NCI-H748 (cell line): Measurements from ENCODE around the gene B4GALT1.
"Not testable (repeated sequence)": the region's sequence is repeated elsewhere in the genome, so short reads cannot be mapped to it uniquely, and the experiment has no call there.

Source experiments
- DNase-seq: peaks from one replicate; lab custom pipeline; 2025; ENCODE audit not compliant: unreplicated experiment; lab: John Stamatoyannopoulos, UW

Gene B4GALT1

DNA sequence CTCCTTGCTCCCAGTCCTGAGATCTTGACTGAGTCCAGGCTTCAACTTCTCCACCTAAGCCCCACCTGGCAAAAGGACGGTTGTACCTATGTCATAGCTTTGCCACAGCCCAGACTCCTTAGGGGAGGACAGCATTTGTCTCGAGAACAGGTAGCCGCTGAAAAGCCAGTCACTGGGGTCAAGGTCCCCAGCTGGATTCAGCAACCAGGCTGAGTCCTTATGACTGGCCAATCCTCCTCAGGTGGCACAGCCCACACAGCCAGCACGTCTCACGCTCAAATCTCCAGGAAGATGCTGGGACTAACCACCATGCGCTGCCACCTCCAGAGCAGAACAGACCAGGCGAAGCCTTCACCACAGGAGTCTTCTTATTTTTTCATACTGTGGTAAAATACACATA lies 62.7 kb downstream of the B4GALT1 start:
- no peak for DNase-seq

GRCh38 chr9:33103501-33104281 lies 63.4 kb downstream of the B4GALT1 start:
- DNase-seq = peak; percentile 18

DNA sequence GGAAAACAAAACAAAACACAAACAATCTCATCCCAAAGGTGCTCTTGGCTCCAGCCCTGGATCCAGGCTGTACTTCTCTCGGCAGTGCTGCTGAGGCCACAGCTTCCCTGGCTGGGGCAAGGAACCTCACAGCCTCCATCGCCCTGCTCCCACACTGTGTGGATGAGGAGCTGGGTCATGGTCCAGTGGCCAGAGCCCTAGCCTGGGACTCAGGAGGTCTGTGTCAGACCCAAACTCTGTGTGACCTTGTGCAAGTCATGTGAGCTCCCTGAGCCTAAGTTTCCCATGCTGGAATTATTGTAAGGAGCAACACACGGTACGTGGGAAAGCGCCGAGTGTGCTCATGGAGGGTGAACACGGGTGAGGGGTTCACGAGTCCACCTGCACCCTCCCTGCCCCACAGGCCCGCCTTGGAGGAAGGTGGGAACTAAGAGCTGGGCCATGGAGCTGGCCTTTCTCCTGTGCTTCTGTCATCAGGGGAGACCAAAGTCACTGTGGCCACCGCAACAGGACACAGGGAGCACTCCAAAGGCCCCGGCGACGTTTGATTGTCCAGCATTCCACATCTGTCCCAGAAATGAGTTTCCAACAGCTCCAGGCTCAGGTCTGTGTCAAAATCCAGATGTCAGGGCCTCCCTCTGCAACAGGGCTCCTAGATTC lies 64.5 kb downstream of the B4GALT1 start:
- no peak for DNase-seq

GRCh38 chr9:33101104-33101951 lies 65.8 kb downstream of the B4GALT1 start:
- DNase-seq = no peak

- DNase-seq = no peak
Measured at GRCh38 chr9:33099754-33100153, 67.4 kb downstream of the B4GALT1 start.

GRCh38 chr9:33097192-33097591 lies 69.9 kb downstream of the B4GALT1 start:
- DNase-seq = no peak

- no peak for DNase-seq
Measured at GRCh38 chr9:33092634-33093033, 74.5 kb downstream of the B4GALT1 start.

GRCh38 chr9:33085672-33086071 lies 81.5 kb downstream of the B4GALT1 start:
- DNase-seq = not testable (repeated sequence)

DNA sequence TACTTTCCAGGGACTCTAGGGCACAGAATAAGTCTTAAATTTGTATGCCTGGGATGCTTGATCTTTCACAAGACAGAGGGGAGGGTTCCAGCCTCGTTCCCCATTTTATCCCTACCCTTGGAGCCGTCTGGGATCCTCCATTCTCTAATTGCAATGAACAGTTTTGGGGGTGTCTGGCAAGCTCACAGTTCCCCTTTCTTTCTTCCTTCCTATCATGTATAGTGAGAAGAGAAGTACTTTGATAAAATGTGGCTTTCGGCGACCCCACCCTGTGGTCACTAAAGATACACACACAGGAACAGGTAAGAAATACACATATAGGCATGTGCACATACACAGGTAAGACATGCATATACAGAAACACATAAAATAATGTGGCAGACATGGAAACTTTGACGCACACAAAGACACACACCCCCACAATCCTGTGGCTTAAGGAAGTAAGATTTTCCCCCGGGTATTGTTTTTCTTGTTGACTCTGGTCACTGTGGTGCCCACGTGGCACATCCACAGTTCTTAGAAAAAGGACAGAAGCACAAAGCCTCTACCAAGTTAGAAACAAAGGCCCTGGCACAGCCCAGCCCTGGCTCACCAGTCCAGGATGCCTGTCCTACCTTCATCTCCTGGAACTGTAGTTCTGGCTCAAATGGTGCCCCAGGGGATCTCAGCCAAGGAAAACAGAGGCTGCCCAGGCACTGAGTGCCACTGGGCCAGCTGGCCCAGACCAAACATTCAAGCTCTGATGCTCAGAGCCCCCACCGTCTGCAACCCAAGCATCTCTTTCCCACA lies 84.4 kb downstream of the B4GALT1 start:
- DNase-seq = no peak

DNA sequence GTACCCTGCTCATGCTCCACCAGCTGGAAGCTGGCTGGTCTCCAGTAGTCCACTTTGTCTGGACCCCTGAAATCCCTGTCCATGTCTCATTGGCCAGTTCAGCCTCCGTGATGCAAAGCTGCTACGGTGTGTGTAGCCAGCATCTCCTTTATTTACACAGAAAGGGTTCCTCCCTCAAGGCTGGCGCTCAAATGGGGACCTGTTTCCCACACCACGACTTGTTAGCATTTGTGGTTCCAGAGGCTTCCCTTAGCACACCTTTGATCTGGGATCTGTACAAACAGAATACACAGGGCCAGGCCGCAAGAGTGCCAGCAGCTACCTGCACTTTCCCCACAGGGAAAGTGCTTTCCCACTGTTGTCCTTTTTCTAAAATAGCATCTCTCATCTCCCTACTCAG lies 85.0 kb downstream of the B4GALT1 start:
- DNase-seq = no peak

DNA sequence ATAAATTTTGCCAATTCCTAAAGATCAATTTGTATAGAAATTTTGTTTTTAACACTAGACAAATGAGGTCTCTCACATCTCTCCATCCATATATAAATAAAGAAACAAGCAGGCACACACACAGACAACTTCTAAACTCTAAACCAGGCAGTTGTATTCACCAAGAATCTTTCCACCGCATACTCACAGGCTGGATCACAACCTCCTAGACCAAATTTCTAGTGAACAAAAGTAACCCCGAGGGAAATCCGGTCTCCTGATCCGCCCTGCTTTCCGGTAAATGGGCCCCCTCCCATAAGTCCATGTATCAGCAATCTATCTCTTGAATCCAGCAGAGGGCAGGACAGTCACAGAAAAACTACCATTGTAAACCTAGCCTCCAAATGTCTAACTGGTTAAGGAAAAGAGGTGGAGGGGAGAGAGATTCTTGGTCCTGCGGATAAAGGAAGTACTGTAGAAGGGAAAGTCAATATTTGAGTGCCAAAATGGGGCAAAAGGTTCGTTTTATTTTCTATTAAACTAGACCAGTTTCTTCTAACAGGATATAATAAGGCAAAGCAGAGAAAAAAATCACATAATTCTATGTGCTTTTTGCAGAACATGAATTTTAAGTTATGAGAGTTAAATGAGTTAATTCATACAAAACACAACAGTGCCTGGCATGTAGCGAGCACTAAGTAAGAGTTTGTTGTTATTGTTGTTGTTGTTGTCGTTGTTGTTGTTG lies 85.8 kb downstream of the B4GALT1 start:
- DNase-seq = peak; percentile 82

DNA sequence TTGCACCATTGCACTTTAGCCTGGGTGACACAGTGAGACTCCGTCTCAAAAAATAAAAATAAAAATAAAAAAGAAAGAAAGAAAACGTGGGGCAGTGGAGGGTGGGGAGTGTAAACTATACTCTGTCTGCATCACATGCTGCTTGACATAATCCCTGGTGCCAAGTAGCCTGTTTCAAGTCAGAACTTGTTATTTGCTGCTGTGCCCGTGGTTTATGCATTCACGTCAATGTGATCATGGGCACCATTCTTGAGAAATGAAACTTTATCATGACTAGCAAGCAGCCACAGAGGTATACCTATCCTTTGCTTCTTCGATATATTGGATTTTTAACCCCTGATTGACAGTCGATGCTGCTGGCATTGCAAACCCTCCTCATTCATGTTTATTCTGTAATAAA lies 86.6 kb downstream of the B4GALT1 start:
- DNase-seq = no peak

- DNase-seq = peak; percentile 98
Measured at GRCh38 chr9:33076046-33077004, 90.8 kb downstream of the B4GALT1 start, which contains the start of gene SMU1. TSS of gene SMU1 (minus strand) at chr9:33076674. CDS start at chr9:33076608, 66 bp downstream.

GRCh38 chr9:33068991-33069390 lies 98.1 kb downstream of the B4GALT1 start:
- no peak for DNase-seq

DNA sequence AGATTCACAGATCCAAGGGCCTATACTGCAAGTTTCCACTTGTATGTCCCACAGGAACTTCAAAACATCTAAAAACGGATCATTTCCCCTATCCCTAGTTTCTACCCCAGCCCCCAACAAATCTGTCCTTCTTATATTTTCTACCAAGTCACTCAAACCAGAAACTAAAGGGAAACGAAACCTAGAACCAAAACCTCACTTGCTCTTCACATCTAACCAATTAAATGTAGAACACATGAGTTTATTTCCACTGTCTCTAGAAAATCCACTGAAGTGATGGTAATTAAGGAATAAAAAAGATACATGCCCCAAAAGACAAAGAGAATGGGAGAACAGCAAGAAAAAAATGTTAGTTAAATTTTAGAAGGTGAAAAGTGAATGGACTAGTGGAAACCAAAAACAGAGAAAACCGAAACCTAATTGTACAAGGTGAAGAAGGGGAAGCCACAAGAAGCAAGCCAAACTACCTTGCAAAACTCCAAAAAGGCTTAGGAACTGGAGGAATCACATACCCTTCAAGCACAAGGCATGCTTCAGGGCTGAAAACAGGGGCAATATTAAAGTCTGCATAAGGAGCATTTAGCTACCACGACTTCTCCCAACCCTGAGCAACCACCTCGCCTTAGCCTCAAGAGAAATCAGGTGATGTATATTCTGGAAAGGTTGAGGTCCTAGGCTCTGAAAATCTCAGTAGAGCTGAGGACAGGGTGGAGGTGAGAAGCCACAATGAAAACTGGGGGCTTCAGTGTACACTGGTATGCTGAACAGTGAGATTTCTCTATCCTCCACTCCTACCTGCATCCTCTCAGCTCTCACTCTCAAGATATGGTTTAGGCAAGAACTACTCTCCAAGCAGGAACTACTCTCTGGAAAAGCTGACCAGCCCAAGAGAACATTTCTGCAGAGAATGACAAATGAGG lies 101.7 kb downstream of the B4GALT1 start:
- DNase-seq = no peak
